AG09309 (cell line): ENCODE measurements around the gene PFKL.
A peak's percentile ranks its signal among the peaks of the same experiment; 100 is the strongest.
"Not testable (repeated sequence)": the region's sequence is repeated elsewhere in the genome, so short reads cannot be mapped to it uniquely, and the experiment has no call there.

Experiments used
- DNase-seq: peaks from one replicate; pipeline ENCODE4 v3.0.0-alpha.2; 2010; ENCODE audit warnings: low read depth
- H3K4me3 ChIP-seq: 2 replicates; pipeline ENCODE4 v1.5.1; 2011; ENCODE audit warnings: mild to moderate bottlenecking, low read depth, low read length, moderate library complexity; ENCODE audit not compliant: control insufficient read depth
- TF ChIP-seq, protein P1 (sequence below): IDR thresholded peaks from 2 replicates; pipeline ENCODE4 v1.5.1; 2011; ENCODE audit warnings: mild to moderate bottlenecking, low read depth, low read length, inconsistent platforms; ENCODE audit not compliant: insufficient read depth, control insufficient read depth; ENCODE audit errors: missing control alignments

The PFKL gene

DNA sequence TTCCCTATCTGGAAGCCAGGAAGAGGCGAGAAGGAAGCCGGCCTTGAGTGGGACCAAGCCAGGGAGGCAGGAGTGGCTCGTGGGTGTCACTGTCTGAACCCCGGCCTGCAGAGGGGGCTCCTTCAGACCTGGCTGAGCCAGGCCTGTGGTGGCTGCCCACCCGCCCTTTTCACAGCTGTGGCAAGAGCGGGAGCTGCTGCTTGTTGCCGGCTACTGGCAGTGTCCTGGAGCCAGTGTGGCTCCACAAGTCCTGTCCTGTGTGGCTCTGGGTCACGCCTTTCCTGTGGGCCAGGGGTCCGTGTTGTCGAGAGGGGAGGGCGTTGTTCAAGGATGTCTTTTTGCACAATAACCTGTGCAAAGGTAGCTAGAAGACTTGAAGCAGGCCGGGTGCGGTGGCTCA is 1.3 kb downstream of the PFKL start:
- no peak for DNase-seq
- TF ChIP-seq, protein P1, sequence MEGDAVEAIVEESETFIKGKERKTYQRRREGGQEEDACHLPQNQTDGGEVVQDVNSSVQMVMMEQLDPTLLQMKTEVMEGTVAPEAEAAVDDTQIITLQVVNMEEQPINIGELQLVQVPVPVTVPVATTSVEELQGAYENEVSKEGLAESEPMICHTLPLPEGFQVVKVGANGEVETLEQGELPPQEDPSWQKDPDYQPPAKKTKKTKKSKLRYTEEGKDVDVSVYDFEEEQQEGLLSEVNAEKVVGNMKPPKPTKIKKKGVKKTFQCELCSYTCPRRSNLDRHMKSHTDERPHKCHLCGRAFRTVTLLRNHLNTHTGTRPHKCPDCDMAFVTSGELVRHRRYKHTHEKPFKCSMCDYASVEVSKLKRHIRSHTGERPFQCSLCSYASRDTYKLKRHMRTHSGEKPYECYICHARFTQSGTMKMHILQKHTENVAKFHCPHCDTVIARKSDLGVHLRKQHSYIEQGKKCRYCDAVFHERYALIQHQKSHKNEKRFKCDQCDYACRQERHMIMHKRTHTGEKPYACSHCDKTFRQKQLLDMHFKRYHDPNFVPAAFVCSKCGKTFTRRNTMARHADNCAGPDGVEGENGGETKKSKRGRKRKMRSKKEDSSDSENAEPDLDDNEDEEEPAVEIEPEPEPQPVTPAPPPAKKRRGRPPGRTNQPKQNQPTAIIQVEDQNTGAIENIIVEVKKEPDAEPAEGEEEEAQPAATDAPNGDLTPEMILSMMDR: no peak
- H3K4me3 ChIP-seq: peak overlapping the region; percentile 77

DNA sequence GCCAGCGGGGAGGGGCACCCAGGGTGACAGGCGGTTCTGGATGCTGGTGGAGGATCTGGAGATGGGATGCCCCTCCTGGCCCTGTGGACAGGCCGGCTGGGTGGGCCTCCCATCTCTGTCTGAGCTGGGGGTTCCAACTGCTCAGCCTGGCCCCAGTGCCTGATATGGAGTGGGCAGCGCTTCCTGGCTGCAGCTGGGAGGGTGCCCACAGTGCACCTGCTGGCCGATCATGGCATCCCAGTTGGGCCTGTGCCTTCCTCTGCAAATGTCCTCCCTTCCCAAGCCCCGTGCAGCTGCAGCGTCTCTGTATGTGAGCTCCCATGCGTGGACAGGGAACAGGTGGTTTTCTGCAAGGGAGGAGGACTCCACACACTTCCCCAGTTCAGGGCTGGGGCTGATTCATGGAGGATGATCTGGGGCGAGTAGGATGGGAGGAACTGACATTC is 2.1 kb downstream of the PFKL start:
- TF ChIP-seq, protein P1: no peak
- DNase-seq: no peak
- no peak overlapping the region for H3K4me3 ChIP-seq

DNA sequence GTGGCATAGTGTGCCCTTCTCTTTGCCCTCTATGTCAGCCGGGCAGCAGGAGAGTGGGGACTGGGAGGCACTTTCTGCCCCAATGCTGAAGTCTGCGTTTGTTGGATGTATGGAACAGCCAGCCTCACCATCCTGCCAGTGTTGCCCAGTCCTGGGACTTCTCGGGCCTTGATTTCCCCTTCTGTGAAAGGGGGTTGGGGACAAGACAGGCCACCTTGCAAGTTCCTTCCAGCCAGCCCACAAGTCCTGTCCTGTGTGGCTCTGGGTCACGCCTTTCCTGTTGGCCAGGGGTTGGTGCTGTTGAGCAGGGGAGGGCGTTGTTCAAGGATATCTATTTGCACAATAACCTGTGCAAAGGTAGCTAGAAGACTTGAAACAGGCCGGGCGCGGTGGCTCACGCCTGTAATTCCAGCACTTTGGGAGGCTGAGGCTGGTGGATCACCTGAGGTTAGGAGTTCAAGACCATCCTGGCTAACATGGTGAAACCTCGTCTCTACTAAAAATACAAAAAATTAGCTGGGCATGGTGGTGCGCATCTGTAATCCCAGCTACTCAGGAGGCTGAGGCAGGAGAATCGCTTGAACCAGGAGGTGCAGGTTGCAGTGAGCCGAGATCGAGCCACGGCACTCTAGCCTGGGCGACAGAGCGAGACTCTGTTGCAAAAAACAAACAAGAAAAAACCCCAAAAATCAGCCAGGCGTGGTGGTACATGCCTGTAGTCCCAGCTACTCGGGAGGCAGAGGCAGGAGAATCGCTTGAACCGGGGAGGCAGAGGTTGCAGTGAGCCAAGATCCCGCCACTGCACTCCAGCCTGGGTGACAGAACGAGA is 2.9 kb downstream of the PFKL start:
- not testable (repeated sequence) for DNase-seq

DNA sequence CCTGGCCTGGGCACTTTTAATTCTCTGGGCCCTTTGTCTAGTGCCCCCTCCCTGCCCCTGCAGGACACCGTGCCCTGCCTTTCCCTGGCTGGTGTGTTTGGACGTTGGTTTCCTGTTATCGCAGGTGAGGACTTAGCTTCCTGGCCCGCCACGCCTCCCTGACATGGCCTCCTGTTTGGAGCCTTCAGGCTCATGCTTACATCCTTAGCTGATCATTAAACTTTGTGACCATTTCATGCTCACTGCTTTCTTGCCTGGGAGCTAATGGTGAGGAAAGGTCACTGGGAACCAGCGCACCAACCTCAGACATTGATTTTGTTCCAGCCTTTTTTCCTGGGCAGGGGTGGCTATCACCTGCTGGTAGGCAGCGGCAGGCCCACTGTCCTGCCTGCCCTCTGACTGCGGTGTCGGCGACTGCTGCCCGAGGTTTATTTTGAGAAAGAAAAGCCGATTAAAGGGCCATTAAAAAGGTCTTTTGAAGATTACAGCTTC is 3.7 kb downstream of the PFKL start:
- no peak overlapping the region for H3K4me3 ChIP-seq

More for the DNA sequence above, 2.9 kb downstream of the PFKL start:
- not testable (repeated sequence) for H3K4me3 ChIP-seq

DNA sequence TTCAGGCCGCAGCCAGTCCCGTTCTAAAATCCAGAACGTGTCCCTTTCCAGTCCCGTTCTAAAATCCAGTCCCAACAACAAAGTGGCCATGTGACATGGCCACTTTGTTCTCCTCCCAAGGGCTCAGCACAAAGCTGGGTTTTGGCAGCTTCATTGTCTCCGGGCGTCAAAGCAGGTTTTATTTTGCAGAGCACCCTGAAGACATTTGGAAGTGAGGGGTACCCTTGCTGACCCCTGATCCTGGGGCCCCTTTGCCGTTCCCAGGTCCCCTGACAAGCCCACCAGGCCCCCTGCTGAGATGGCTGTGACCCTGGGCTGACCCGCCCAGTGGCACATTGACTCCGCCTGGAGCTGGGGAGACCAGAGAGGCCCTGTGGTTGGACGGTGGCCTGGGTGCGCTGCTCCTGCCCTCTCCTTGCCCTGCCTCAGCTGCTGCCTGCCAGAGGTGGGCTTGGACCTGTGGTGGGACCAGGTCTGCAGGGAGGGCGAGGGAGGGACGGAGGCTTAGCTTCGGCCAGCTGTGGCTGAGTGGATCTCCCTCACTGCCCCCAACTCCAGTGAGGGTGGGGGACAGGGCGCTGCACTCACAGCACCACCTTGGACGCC is 4.3 kb downstream of the PFKL start:
- H3K4me3 ChIP-seq: no peak overlapping the region
- TF ChIP-seq, protein P1: no peak
- DNase-seq: no peak

More for the DNA sequence above, 3.7 kb downstream of the PFKL start:
- DNase-seq: no peak
- TF ChIP-seq, protein P1: no peak

DNA sequence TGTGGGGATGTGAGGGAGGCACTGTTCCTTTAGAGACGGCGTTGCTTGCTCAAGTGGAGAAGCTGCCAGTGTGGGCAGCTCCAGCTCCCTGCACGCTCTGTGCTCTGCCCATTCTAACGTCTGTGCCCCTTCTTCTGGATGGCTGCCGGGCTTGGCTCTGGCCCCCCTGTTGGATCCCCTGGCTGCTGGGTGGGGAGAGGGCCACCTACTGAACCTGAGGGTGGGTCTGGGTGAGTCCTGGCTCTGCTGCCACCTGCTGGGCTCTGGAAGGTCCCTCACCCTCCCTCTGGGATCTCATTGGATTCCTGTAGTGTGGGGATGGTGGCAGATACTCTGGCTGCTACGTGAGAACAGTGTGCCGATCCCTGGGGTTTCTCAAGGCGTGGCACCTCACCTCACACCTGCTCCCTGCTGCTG is 5.0 kb downstream of the PFKL start:
- no peak overlapping the region for H3K4me3 ChIP-seq
- DNase-seq: no peak
- TF ChIP-seq, protein P1: peak; percentile 78

DNA sequence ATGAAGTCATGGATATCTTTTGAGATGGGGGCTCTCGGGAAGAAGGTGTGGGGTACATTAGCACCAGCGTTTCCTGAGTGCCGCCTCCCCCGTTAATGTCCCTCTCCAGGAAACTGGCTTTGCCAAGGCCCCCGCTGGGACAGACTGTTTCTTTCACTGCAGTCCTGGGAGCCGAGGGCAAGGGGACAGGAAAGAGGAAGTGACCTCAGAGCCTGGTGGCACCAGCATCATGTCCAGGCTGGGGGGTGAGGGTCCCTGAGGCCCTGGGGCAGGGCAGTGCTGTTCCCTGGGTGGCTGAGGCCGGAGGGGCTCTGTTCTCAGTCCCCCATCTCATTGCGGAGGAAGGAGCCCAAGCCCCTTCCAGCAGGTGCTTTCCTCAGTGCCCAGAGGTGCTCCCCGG is 5.8 kb downstream of the PFKL start:
- TF ChIP-seq, protein P1: no peak
- DNase-seq: no peak

More for the DNA sequence above, 5.8 kb downstream of the PFKL start:
- H3K4me3 ChIP-seq: no peak overlapping the region
